Brain microvascular endothelial cell (primary cell): ENCODE data around the gene KCNQ1OT1.

Experiments used
- DNase-seq: peaks from one replicate; pipeline ENCODE4 v3.0.0-alpha.2; 2020
- H3K27ac ChIP-seq: fragments of 250-450 bp; sonication (Bioruptor Pico); 2 replicates; pipeline ENCODE4 v1.5.1; 2020; ENCODE audit warnings: mild to moderate bottlenecking, moderate library complexity
- H3K27me3 ChIP-seq: fragments of 250-450 bp; sonication (Bioruptor Pico); replicated peaks from 2 replicates; pipeline ENCODE4 v1.5.1; 2020; ENCODE audit warnings: mild to moderate bottlenecking
- H3K36me3 ChIP-seq: fragments of 250-450 bp; sonication (Bioruptor Pico); replicated peaks from 2 replicates; pipeline ENCODE4 v1.5.1; 2020; ENCODE audit warnings: mild to moderate bottlenecking
- H3K4me3 ChIP-seq: 2 replicates; pipeline ENCODE4 v1.5.1; 2011; ENCODE audit warnings: low read depth, mild to moderate bottlenecking, control low read depth, low read length, moderate library complexity
- CTCF ChIP-seq: IDR thresholded peaks from 2 replicates; pipeline ENCODE4 v1.5.1; 2011; ENCODE audit warnings: low read depth, mild to moderate bottlenecking, moderate library complexity, low read length, control low read depth, inconsistent platforms; ENCODE audit errors: missing control alignments
- in situ Hi-C: cut with HindIII; loops from 2 replicates; pipeline ENCODE4 v1.10.0; 2017; ENCODE audit warnings: low sequenced_read_pairs, low pct_ligation_motif_present

KCNQ1OT1 gene

GRCh38 chr11:2679011-2679676 is 20.6 kb downstream of the KCNQ1OT1 start:
- H3K4me3 ChIP-seq, result no peak overlapping the region
- H3K27ac ChIP-seq, result no peak overlapping the region
- TF ChIP-seq CTCF, result no peak
- H3K27me3 ChIP-seq, result no peaks in the 10 kb centered on the region
- DNase-seq, result no peak
- in situ Hi-C loops, result no loop called here
- H3K36me3 ChIP-seq, result no peaks in the 10 kb centered on the region

- Histone ChIP-seq H3K27ac (no peak overlapping the region), H3K27me3 (no peaks in the 10 kb centered on the region), H3K4me3 (no peak overlapping the region), H3K36me3 (no peaks in the 10 kb centered on the region)
- no peak for TF ChIP-seq CTCF
- no peak for DNase-seq
- in situ Hi-C loops, result no loop called here
Measured at GRCh38 chr11:2678396-2678795, 21.4 kb downstream of the KCNQ1OT1 start.

- in situ Hi-C loops, result no loop called here
- DNase-seq, result no peak
Measured at GRCh38 chr11:2677127-2677526, 22.7 kb downstream of the KCNQ1OT1 start.

GRCh38 chr11:2675540-2675939 is 24.3 kb downstream of the KCNQ1OT1 start:
- in situ Hi-C loops, result no loop called here
- TF ChIP-seq CTCF, result no peak
- no peak for DNase-seq
- Histone ChIP-seq H3K27me3 (no peaks in the 10 kb centered on the region), H3K4me3 (no peak overlapping the region), H3K27ac (no peak overlapping the region), H3K36me3 (no peaks in the 10 kb centered on the region)

More at GRCh38 chr11:2677127-2677526, 22.7 kb downstream of the KCNQ1OT1 start:
- no peak overlapping the region for H3K4me3 ChIP-seq
- H3K27me3 ChIP-seq, result no peaks in the 10 kb centered on the region
- H3K27ac ChIP-seq, result no peak overlapping the region
- no peak for TF ChIP-seq CTCF
- H3K36me3 ChIP-seq, result no peaks in the 10 kb centered on the region

GRCh38 chr11:2674658-2675131 is 25.1 kb downstream of the KCNQ1OT1 start:
- Histone ChIP-seq H3K27ac (no peak overlapping the region), H3K36me3 (no peaks in the 10 kb centered on the region), H3K4me3 (no peak overlapping the region), H3K27me3 (no peaks in the 10 kb centered on the region)
- no peak for TF ChIP-seq CTCF
- in situ Hi-C loops, result no loop called here
- DNase-seq, result no peak
